ENCODE data around the gene ZSWIM7.

DNA sequence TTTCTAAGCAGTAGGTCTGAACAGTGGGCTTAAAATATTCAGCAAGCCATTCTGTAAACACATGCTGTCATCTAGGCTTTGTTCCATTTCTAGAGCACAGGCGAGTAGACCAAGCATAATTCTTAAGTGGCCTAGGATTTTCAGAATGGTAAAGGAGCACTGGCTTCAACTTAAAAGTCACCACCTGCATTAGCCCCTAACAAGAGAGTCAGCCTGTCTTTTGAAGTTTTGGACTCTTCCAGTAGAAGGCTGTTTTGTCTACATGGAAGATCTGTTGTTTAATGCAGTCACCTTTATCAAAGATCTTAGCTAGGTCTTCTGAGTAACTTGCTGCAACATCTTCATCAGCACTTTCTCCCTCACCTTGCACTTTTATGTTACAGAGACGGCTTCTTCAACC, 36.8 kb upstream of the ZSWIM7 start:
- TF ChIP-seq, protein P1, sequence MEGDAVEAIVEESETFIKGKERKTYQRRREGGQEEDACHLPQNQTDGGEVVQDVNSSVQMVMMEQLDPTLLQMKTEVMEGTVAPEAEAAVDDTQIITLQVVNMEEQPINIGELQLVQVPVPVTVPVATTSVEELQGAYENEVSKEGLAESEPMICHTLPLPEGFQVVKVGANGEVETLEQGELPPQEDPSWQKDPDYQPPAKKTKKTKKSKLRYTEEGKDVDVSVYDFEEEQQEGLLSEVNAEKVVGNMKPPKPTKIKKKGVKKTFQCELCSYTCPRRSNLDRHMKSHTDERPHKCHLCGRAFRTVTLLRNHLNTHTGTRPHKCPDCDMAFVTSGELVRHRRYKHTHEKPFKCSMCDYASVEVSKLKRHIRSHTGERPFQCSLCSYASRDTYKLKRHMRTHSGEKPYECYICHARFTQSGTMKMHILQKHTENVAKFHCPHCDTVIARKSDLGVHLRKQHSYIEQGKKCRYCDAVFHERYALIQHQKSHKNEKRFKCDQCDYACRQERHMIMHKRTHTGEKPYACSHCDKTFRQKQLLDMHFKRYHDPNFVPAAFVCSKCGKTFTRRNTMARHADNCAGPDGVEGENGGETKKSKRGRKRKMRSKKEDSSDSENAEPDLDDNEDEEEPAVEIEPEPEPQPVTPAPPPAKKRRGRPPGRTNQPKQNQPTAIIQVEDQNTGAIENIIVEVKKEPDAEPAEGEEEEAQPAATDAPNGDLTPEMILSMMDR (IDR thresholded peaks at IDR 0.05), result no peak
- TF ChIP-seq POLR2AphosphoS5 (IDR thresholded peaks at IDR 0.05), result no peak

Measured in prostate gland (tissue), 2 donors.